ENCODE results near the gene CD3E. TPM values are rescaled to one million over a fixed set of nuclear protein-coding genes. Genes with fewer than 3 reads are reported as not detected.

The CD3E gene
- total RNA-seq, 1 donor from 2014 or later, result 8.0 TPM

- no peak for DNase-seq (ENCODE audit: low spot score)
Observed at GRCh38 chr11:118322721-118323120, 18.2 kb downstream of the CD3E start.

- DNase-seq (ENCODE audit: low spot score), result no peak
Observed at GRCh38 chr11:118325283-118325682, 20.8 kb downstream of the CD3E start.

- DNase-seq (ENCODE audit: low spot score), result no peak
Observed at GRCh38 chr11:118328745-118329144, 24.2 kb downstream of the CD3E start.

- no peak for DNase-seq (ENCODE audit: low spot score)
Observed at GRCh38 chr11:118334745-118335144, 30.2 kb downstream of the CD3E start.

- peak; percentile 65 for DNase-seq (ENCODE audit: low spot score)
Observed at GRCh38 chr11:118338637-118339061, 34.1 kb downstream of the CD3E start.

GRCh38 chr11:118339281-118339961 is 34.9 kb downstream of the CD3E start:
- no peak for DNase-seq (ENCODE audit: low spot score)

GRCh38 chr11:118340449-118340848 is 35.9 kb downstream of the CD3E start:
- no peak for DNase-seq (ENCODE audit: low spot score)

GRCh38 chr11:118341261-118341660 is 36.7 kb downstream of the CD3E start:
- no peak for DNase-seq (ENCODE audit: low spot score)

GRCh38 chr11:118341815-118342489 is 37.4 kb downstream of the CD3E start:
- DNase-seq (ENCODE audit: low spot score), result no peak

GRCh38 chr11:118342503-118343161 is 38.1 kb downstream of the CD3E start, which contains the start of gene CD3D:
Gene CD3D (minus strand): TSS chr11:118342705. CDS start chr11:118342607, 98 bp downstream.
- no peak for DNase-seq (ENCODE audit: low spot score)

GRCh38 chr11:118343248-118343647 is 38.7 kb downstream of the CD3E start:
- DNase-seq (ENCODE audit: low spot score), result no peak

- DNase-seq (ENCODE audit: low spot score), result no peak
Observed at GRCh38 chr11:118343981-118344515, 39.5 kb downstream of the CD3E start, which contains the start of gene CD3G. Gene CD3G (plus strand): TSS chr11:118344344. CDS start chr11:118344424, 80 bp downstream.

- no peak for DNase-seq (ENCODE audit: low spot score)
Observed at GRCh38 chr11:118349475-118349874, 44.9 kb downstream of the CD3E start.

- no peak for DNase-seq (ENCODE audit: low spot score)
Observed at GRCh38 chr11:118353084-118353710, 48.7 kb downstream of the CD3E start.

- DNase-seq (ENCODE audit: low spot score), result no peak
Observed at GRCh38 chr11:118358071-118358470, 53.5 kb downstream of the CD3E start.

GRCh38 chr11:118359295-118359958 is 54.9 kb downstream of the CD3E start, which contains the start of gene UBE4A:
Gene UBE4A (plus strand): TSS chr11:118359600. CDS start chr11:118365081, 5,481 bp downstream.
- DNase-seq (ENCODE audit: low spot score), result peak; percentile 97

GRCh38 chr11:118364956-118365615 is 60.6 kb downstream of the CD3E start:
- no peak for DNase-seq (ENCODE audit: low spot score)

All from ureter (tissue), 1 donor.